ENCODE results near the gene ISL1.

Gene ISL1

GRCh38 chr5:51411921-51412325, 28.7 kb downstream of the ISL1 start:
- Histone ChIP-seq H3K9ac (ENCODE audit: insufficient read length, low read depth) (no peak overlapping the region), H3K36me3 (ENCODE audit: insufficient read depth, insufficient read length, low read length) (no peaks in the 10 kb centered on the region), H3K4me1 (ENCODE audit: insufficient read depth, insufficient read length) (no peaks in the 10 kb centered on the region), H3K9me3 (ENCODE audit: insufficient read depth, low read length) (no peaks in the 10 kb centered on the region), H3K27me3 (ENCODE audit: insufficient read depth, insufficient read length) (no peaks in the 10 kb centered on the region), H3K4me3 (ENCODE audit: insufficient read length, low read depth) (no peak overlapping the region)
- no peak for DNase-seq (ENCODE audit: low read depth, low spot score)
- TF ChIP-seq SUZ12 (IDR thresholded peaks at IDR 0.05; ENCODE audit: extremely low read depth, insufficient read depth, insufficient read length) (no peak), ZNF274 (IDR thresholded peaks at IDR 0.05; ENCODE audit: low read depth, low read length) (no peak), YY1 (IDR thresholded peaks at IDR 0.05; ENCODE audit: insufficient read depth, insufficient read length) (no peak)

DNA sequence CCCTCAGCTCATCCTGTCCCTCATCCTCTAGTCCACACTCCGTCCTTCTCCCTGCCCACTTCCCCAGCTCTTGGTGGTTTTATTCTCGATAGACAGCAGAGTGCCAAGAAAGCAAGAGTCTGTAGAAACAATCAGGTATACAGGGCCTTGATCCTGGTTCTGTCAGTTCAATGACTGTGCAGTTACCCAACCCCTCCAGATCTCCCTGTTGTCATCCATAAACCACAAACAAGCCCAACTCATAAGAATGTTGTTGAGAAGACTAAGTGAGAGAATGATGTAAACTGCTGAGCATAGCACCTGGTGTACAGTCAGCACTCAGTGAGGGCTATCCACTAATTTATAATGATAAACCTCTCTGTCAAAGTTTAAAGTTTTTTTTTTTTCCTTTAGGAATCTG, 31.3 kb downstream of the ISL1 start:
- TF ChIP-seq ZNF274 (IDR thresholded peaks at IDR 0.05; ENCODE audit: low read depth, low read length) (no peak), SUZ12 (IDR thresholded peaks at IDR 0.05; ENCODE audit: extremely low read depth, insufficient read depth, insufficient read length) (no peak), YY1 (IDR thresholded peaks at IDR 0.05; ENCODE audit: insufficient read depth, insufficient read length) (no peak)
- Histone ChIP-seq H3K4me1 (ENCODE audit: insufficient read depth, insufficient read length) (no peaks in the 10 kb centered on the region), H3K4me3 (ENCODE audit: insufficient read length, low read depth) (no peak overlapping the region), H3K9me3 (ENCODE audit: insufficient read depth, low read length) (no peaks in the 10 kb centered on the region), H3K27me3 (ENCODE audit: insufficient read depth, insufficient read length) (no peaks in the 10 kb centered on the region), H3K36me3 (ENCODE audit: insufficient read depth, insufficient read length, low read length) (no peaks in the 10 kb centered on the region), H3K9ac (ENCODE audit: insufficient read length, low read depth) (no peak overlapping the region)
- DNase-seq (ENCODE audit: low read depth, low spot score): no peak

- no peak overlapping the region for H3K4me3 ChIP-seq (ENCODE audit: insufficient read length, low read depth)
- no peaks in the 10 kb centered on the region for H3K9me3 ChIP-seq (ENCODE audit: insufficient read depth, low read length)
- H3K9ac ChIP-seq (ENCODE audit: insufficient read length, low read depth): no peak overlapping the region
- TF ChIP-seq YY1 (IDR thresholded peaks at IDR 0.05; ENCODE audit: insufficient read depth, insufficient read length) (no peak), ZNF274 (IDR thresholded peaks at IDR 0.05; ENCODE audit: low read depth, low read length) (no peak), SUZ12 (IDR thresholded peaks at IDR 0.05; ENCODE audit: extremely low read depth, insufficient read depth, insufficient read length) (no peak)
- no peak for DNase-seq (ENCODE audit: low read depth, low spot score)
- H3K36me3 ChIP-seq (ENCODE audit: insufficient read depth, insufficient read length, low read length): no peaks in the 10 kb centered on the region
- no peaks in the 10 kb centered on the region for H3K27me3 ChIP-seq (ENCODE audit: insufficient read depth, insufficient read length)
- H3K4me1 ChIP-seq (ENCODE audit: insufficient read depth, insufficient read length): no peaks in the 10 kb centered on the region
Measured at GRCh38 chr5:51416149-51416548, 32.9 kb downstream of the ISL1 start.

DNA sequence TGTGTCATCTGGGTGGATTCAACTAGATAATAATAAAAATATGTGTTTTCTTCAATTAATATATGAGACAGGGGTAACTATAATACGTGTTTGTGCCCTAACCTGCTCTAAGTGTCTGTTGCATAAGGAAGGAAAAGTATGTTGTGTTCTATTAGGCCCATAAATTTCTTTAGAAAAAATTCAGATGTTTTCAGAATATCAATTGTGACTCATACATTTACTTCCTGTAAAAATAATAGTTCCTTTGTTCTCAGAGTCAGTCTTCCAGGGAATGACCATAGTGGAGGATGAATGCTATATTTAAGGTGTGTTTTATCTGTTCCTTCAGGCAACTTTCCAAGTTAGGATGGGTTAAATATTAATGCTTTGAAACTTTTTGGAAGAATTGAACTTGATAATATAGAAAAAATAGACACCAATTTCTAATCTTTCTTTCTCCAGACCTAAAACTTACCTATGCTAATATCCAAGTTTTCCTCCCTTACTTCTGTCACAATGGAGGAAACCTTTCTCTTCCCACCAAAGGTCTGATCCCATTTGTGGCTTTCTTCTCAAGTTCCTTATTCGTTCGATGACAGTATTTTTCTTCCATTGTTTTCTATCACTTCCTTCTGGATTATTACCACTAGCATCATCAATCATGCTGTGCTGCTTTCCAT, 49.9 kb downstream of the ISL1 start:
- no peaks in the 10 kb centered on the region for H3K4me1 ChIP-seq (ENCODE audit: insufficient read depth, insufficient read length)
- no peaks in the 10 kb centered on the region for H3K27me3 ChIP-seq (ENCODE audit: insufficient read depth, insufficient read length)
- H3K36me3 ChIP-seq (ENCODE audit: insufficient read depth, insufficient read length, low read length): no peaks in the 10 kb centered on the region
- no peaks in the 10 kb centered on the region for H3K9me3 ChIP-seq (ENCODE audit: insufficient read depth, low read length)
- no peak overlapping the region for H3K9ac ChIP-seq (ENCODE audit: insufficient read length, low read depth)
- TF ChIP-seq SUZ12 (IDR thresholded peaks at IDR 0.05; ENCODE audit: extremely low read depth, insufficient read depth, insufficient read length) (no peak), ZNF274 (IDR thresholded peaks at IDR 0.05; ENCODE audit: low read depth, low read length) (no peak), YY1 (IDR thresholded peaks at IDR 0.05; ENCODE audit: insufficient read depth, insufficient read length) (no peak)
- DNase-seq (ENCODE audit: low read depth, low spot score): no peak
- no peak overlapping the region for H3K4me3 ChIP-seq (ENCODE audit: insufficient read length, low read depth)

- Histone ChIP-seq H3K9me3 (ENCODE audit: insufficient read depth, low read length) (no peaks in the 10 kb centered on the region), H3K36me3 (ENCODE audit: insufficient read depth, insufficient read length, low read length) (no peaks in the 10 kb centered on the region), H3K9ac (ENCODE audit: insufficient read length, low read depth) (no peak overlapping the region), H3K4me3 (ENCODE audit: insufficient read length, low read depth) (no peak overlapping the region), H3K27me3 (ENCODE audit: insufficient read depth, insufficient read length) (no peaks in the 10 kb centered on the region), H3K4me1 (ENCODE audit: insufficient read depth, insufficient read length) (no peaks in the 10 kb centered on the region)
- TF ChIP-seq ZNF274 (IDR thresholded peaks at IDR 0.05; ENCODE audit: low read depth, low read length) (no peak), YY1 (IDR thresholded peaks at IDR 0.05; ENCODE audit: insufficient read depth, insufficient read length) (no peak), SUZ12 (IDR thresholded peaks at IDR 0.05; ENCODE audit: extremely low read depth, insufficient read depth, insufficient read length) (no peak)
- no peak for DNase-seq (ENCODE audit: low read depth, low spot score)
Measured at GRCh38 chr5:51439232-51439631, 56.0 kb downstream of the ISL1 start.
